Suprapubic skin (tissue), 4 donors: ENCODE results near the gene USB1.

ENCODE experiments used
- CTCF ChIP-seq, 2 donors: fragments of 200-600 bp in 1 of 2; fragments of 450-650 bp in 1 of 2; sonication (generic) in 1 of 2; IDR thresholded peaks; one replicate each; pipeline ENCODE4 v1.5.1; 2016 to 2019; ENCODE audit warnings: antibody characterized with exemption in 2 of 2, mild to moderate bottlenecking in 1 of 2, moderate library complexity in 1 of 2
- EP300 ChIP-seq: sonication (generic); formaldehyde crosslinking; IDR thresholded peaks from one replicate; pipeline ENCODE4 v1.6.1; 2017; ENCODE audit warnings: antibody characterized with exemption
- POLR2A ChIP-seq, 2 donors: fragments of 450-650 bp; IDR thresholded peaks; one replicate each; pipeline ENCODE4 v1.6.1; 2017; ENCODE audit warnings: antibody characterized with exemption in 2 of 2, mild to moderate bottlenecking in 2 of 2, moderate library complexity in 2 of 2
- POLR2AphosphoS5 ChIP-seq, 3 donors: sonication (generic); formaldehyde crosslinking; IDR thresholded peaks; one replicate each; pipeline ENCODE4 v1.6.1; 2017; ENCODE audit warnings: antibody characterized with exemption in 3 of 3

DNA sequence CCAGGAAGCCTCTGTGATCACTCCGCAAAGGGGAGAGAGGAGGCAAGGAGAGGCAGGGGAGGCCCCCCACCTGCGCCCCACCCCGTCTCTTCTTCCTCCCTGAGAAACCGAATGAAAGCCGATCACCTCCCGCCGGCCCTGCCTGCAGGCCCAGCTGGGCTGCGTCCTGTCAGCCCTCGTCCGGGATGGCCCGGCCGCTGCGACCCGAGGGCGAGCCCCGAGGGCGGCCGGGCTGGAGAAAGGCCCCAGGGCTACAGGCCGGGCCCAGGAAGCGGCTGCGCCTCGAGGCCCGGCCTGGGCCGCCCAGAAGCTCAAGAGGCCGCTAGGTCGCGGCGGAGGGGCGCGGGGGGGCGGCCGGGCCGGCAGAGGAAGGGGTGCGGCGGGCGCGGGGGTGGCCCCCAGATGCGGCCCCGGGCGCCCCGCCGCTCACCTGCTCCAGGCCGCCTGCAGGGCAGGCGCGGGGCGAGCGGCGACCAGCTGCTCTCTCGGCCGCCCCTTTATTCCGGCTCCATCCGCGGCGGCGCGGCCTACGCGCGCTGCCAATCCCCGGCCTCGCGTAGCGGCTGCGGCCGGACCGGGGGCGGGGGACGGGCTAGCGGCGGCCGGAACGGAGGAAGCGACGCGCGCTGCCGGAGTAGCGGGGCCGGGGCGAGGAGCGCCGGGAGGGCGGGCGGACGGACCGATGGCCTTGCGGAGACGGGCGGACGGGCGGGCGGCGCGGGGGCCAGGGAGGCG, 1.1 kb upstream of the USB1 start, which contains the start of gene ZNF319:
- TF ChIP-seq CTCF (IDR thresholded peaks at IDR 0.05) (no peak), POLR2AphosphoS5 (IDR thresholded peaks at IDR 0.05) (no peak), POLR2A (IDR thresholded peaks at IDR 0.05) (no peak), EP300 (no peak)
